ENCODE results near the gene LIPK. TPM values are rescaled to one million over a fixed set of nuclear protein-coding genes. Genes with fewer than 3 reads are reported as not detected.

LIPK gene
- total and polyA plus RNA-seq, 2 experiments from 2014 or later = not detected

DNA sequence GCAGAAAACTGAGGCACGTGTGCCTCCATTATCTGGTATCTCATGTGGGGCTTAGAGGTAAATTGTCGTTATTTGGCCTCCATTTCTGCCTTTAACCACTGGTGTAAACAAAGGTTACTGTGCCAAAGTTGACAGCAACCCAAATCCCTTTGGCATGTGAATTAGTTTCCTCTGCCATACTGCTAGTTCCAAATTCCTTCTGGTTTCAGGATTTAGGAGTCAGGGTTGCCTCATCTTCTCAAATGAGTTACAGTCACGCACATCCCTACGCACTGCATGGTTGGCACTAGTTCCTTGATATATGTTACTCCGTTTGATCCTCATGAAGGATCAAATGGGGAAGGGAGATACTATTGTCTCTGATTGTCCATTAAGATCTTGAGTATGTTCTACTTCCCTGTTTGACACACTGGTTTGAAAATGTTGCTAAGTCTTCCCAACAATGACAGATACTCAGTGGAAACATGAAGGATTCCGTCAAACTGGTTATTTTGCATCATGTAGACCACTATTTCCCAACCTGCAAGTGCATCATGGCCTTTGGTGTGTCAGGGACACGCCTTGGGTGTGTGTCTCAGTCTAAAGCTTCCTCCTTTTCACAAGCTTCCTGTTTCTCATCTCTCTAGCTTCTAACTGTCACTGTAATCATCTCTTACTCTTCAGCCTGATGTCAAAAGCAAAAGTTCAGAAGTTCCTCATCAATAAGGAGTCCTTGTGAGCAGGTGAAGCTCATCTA lies 53.5 kb downstream of the LIPK start, which contains the start of gene LIPN:
Gene LIPN (plus strand): TSS at position 655 of the 736 bp plus-strand sequence. CDS start 1,386 bp downstream, outside the sequence.
- no peaks in the 10 kb centered on the region for H4K20me1 ChIP-seq (ENCODE audit: insufficient read depth)
- H3K9me2 ChIP-seq (ENCODE audit: insufficient read depth) = no peaks in the 10 kb centered on the region
- H3K9ac ChIP-seq = no peak within 1 kb of the TSS
- no peaks in the 10 kb centered on the region for H3K9me3 ChIP-seq (ENCODE audit: low read depth)
- no peaks in the 10 kb centered on the region for H3K79me2 ChIP-seq (ENCODE audit: insufficient read depth)
- H3K4me3 ChIP-seq = no peak within 1 kb of the TSS
- H3F3A ChIP-seq (ENCODE audit: insufficient read depth) = peaks cover 4% of the 10 kb centered on the region; the same call in 1 of the 2 replicates
- peaks cover 6% of the 10 kb centered on the region for H3K4me1 ChIP-seq (ENCODE audit: insufficient read depth)
- H3K27ac ChIP-seq = no peak within 1 kb of the TSS
- H3K36me3 ChIP-seq (ENCODE audit: low read depth) = no peaks in the 10 kb centered on the region
- H3K27me3 ChIP-seq (replicated peaks; ENCODE audit: insufficient read depth) = no peaks in the 10 kb centered on the region
- 72 to 73% methylated on average over 7 of the region's 7 CpGs for WGBS, 2 experiments (ENCODE audit: low coverage in 1 of 2, low lambda C conversion rate in 2 of 2, missing lambda C conversion rate in 2 of 2)
- TF ChIP-seq EZH2 (IDR thresholded peaks at IDR 0.05; ENCODE audit: insufficient read depth, poor library complexity, severe bottlenecking) (no peak), EZH2phosphoT487 (IDR thresholded peaks at IDR 0.05; ENCODE audit: insufficient read depth, low read depth) (no peak)
- no peak within 1 kb of the TSS for H2AFZ ChIP-seq
- in situ Hi-C loops (cut with MboI) = no loop called here
- H3K4me2 ChIP-seq (ENCODE audit: unreplicated experiment) = no peak within 1 kb of the TSS
- DNase-seq = no peak

DNA sequence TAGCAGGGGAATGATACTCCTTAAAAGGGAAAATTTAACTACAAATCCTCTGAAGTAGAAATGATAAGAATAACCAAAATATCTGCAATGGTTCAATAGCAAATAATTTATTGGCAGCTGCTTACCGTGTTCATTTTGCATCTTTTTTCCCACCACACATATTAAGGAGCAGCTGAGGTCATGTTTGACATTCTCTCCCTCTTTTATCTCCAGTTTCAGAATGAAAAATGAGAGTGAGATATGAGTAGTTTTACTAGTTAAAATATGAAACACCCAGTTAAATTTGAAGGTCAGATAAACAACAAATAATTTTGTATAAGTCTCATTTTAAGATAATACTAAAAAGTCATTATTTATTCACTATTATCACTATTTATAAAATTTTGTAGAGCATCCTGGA lies 56.9 kb downstream of the LIPK start:
- H2AFZ ChIP-seq = no peak overlapping the region
- 50 to 67% methylated on average over 1 of the region's 1 CpG for WGBS, 2 experiments (ENCODE audit: low coverage in 1 of 2, low lambda C conversion rate in 2 of 2, missing lambda C conversion rate in 2 of 2)
- no peaks in the 10 kb centered on the region; the same call in 1 of the 2 replicates for H3K4me1 ChIP-seq (ENCODE audit: insufficient read depth)
- in situ Hi-C loops (cut with MboI) = no loop called here
- no peaks in the 10 kb centered on the region for H3K79me2 ChIP-seq (ENCODE audit: insufficient read depth)
- H3K4me2 ChIP-seq (ENCODE audit: unreplicated experiment) = no peak overlapping the region
- H3K4me3 ChIP-seq = no peak overlapping the region
- H4K20me1 ChIP-seq (ENCODE audit: insufficient read depth) = no peaks in the 10 kb centered on the region
- no peaks in the 10 kb centered on the region for H3F3A ChIP-seq (ENCODE audit: insufficient read depth)
- no peak for DNase-seq
- no peaks in the 10 kb centered on the region for H3K27me3 ChIP-seq (replicated peaks; ENCODE audit: insufficient read depth)
- TF ChIP-seq EZH2phosphoT487 (IDR thresholded peaks at IDR 0.05; ENCODE audit: insufficient read depth, low read depth) = no peak
- TF ChIP-seq EZH2 (IDR thresholded peaks at IDR 0.05; ENCODE audit: insufficient read depth, poor library complexity, severe bottlenecking) = no peak
- no peaks in the 10 kb centered on the region for H3K9me2 ChIP-seq (ENCODE audit: insufficient read depth)
- no peak overlapping the region for H3K27ac ChIP-seq
- no peaks in the 10 kb centered on the region for H3K36me3 ChIP-seq (ENCODE audit: low read depth)
- no peaks in the 10 kb centered on the region for H3K9me3 ChIP-seq (ENCODE audit: low read depth)
- H3K9ac ChIP-seq = no peak overlapping the region

DNA sequence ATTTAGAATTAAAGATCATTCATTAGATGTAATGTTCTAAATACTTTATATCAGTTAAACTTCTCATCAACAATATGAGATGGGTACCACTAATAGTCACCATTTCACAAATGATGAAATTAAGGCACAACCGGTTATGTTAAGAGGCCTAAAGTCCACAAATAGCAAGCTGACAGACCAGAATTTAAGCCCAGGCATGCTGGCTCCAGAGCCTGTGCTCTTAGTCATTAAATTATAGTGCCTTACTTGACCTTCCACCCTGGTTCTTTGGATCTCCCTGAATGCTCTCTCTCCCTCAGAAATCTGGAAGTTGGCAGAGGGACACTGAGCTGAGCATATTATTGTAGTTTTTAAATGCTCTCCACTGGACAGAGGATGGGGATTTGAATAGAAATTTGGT lies 57.4 kb downstream of the LIPK start:
- H3K9me3 ChIP-seq (ENCODE audit: low read depth) = no peaks in the 10 kb centered on the region
- H3K9me2 ChIP-seq (ENCODE audit: insufficient read depth) = no peaks in the 10 kb centered on the region
- H4K20me1 ChIP-seq (ENCODE audit: insufficient read depth) = no peaks in the 10 kb centered on the region
- DNase-seq = no peak
- WGBS, 2 experiments (ENCODE audit: low coverage in 1 of 2, low lambda C conversion rate in 2 of 2, missing lambda C conversion rate in 2 of 2) = 41 to 48% methylated on average over 1 of the region's 1 CpG
- no peak overlapping the region for H3K27ac ChIP-seq
- no peaks in the 10 kb centered on the region for H3K27me3 ChIP-seq (replicated peaks; ENCODE audit: insufficient read depth)
- no peaks in the 10 kb centered on the region for H3K36me3 ChIP-seq (ENCODE audit: low read depth)
- no peak overlapping the region for H3K4me2 ChIP-seq (ENCODE audit: unreplicated experiment)
- TF ChIP-seq EZH2 (IDR thresholded peaks at IDR 0.05; ENCODE audit: insufficient read depth, poor library complexity, severe bottlenecking) (no peak), EZH2phosphoT487 (IDR thresholded peaks at IDR 0.05; ENCODE audit: insufficient read depth, low read depth) (no peak)
- H3K4me3 ChIP-seq = no peak overlapping the region
- no peaks in the 10 kb centered on the region for H3K79me2 ChIP-seq (ENCODE audit: insufficient read depth)
- H3K4me1 ChIP-seq (ENCODE audit: insufficient read depth) = no peaks in the 10 kb centered on the region; the same call in 1 of the 2 replicates
- no peak overlapping the region for H2AFZ ChIP-seq
- no peak overlapping the region for H3K9ac ChIP-seq
- H3F3A ChIP-seq (ENCODE audit: insufficient read depth) = no peaks in the 10 kb centered on the region
- in situ Hi-C loops (cut with MboI) = no loop called here

DNA sequence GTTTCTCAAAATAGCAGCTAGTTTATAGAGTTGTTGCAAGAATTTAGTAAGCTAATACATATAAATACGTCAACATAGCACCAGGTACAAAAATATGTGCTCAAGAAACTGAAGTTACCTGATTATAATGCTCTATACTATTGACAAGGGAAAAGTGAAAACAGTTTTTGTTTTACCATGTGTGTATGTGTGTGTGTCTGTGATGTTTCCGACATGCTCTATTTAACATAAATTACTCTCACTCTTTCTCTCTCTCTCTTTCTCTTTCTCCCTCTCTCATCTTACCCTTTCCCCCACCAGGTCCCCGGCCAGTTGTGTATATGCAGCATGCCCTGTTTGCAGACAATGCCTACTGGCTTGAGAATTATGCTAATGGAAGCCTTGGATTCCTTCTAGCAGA lies 58.1 kb downstream of the LIPK start:
- H3K4me3 ChIP-seq = no peak overlapping the region
- in situ Hi-C loops (cut with MboI) = no loop called here
- 78 to 90% methylated on average over 3 of the region's 3 CpGs for WGBS, 2 experiments (ENCODE audit: low coverage in 1 of 2, low lambda C conversion rate in 2 of 2, missing lambda C conversion rate in 2 of 2)

More for the DNA sequence above, 58.1 kb downstream of the LIPK start:
- no peaks in the 10 kb centered on the region for H3K9me2 ChIP-seq (ENCODE audit: insufficient read depth)
- H3K4me1 ChIP-seq (ENCODE audit: insufficient read depth) = no peaks in the 10 kb centered on the region; the same call in 1 of the 2 replicates
- DNase-seq = no peak
- H3K9ac ChIP-seq = no peak overlapping the region
- no peak overlapping the region for H2AFZ ChIP-seq
- H3F3A ChIP-seq (ENCODE audit: insufficient read depth) = no peaks in the 10 kb centered on the region
- no peaks in the 10 kb centered on the region for H3K79me2 ChIP-seq (ENCODE audit: insufficient read depth)
- no peaks in the 10 kb centered on the region for H3K27me3 ChIP-seq (replicated peaks; ENCODE audit: insufficient read depth)
- no peaks in the 10 kb centered on the region for H3K9me3 ChIP-seq (ENCODE audit: low read depth)
- H3K27ac ChIP-seq = no peak overlapping the region
- TF ChIP-seq EZH2phosphoT487 (IDR thresholded peaks at IDR 0.05; ENCODE audit: insufficient read depth, low read depth) = no peak
- TF ChIP-seq EZH2 (IDR thresholded peaks at IDR 0.05; ENCODE audit: insufficient read depth, poor library complexity, severe bottlenecking) = no peak
- no peaks in the 10 kb centered on the region for H3K36me3 ChIP-seq (ENCODE audit: low read depth)
- no peak overlapping the region for H3K4me2 ChIP-seq (ENCODE audit: unreplicated experiment)
- H4K20me1 ChIP-seq (ENCODE audit: insufficient read depth) = no peaks in the 10 kb centered on the region
